ENCODE data around the gene RHOBTB1. TPM values are rescaled to one million over a fixed set of nuclear protein-coding genes. Genes with fewer than 3 reads are reported as not detected.

Gene RHOBTB1
- total RNA-seq, 1 donor from 2014 or later, result 17.2 TPM

- Mint-ChIP-seq H3K27ac (ENCODE audit: unreplicated experiment) (no peak overlapping the region), H3K36me3 (ENCODE audit: unreplicated experiment) (no peaks in the 10 kb centered on the region), H3K27me3 (ENCODE audit: unreplicated experiment) (no peaks in the 10 kb centered on the region), H3K4me3 (ENCODE audit: unreplicated experiment) (no peak overlapping the region), H3K9me3 (ENCODE audit: unreplicated experiment) (no peaks in the 10 kb centered on the region), H3K4me1 (ENCODE audit: unreplicated experiment) (no peaks in the 10 kb centered on the region)
- no peak for TF ChIP-seq CTCF (IDR thresholded peaks at IDR 0.05)
- DNase-seq (ENCODE audit: extremely low spot score, unreplicated experiment), result no peak
These were observed 81.5 kb downstream of the RHOBTB1 start for GRCh38 chr10:60862517-60862916.

GRCh38 chr10:60856405-60856804 is 87.6 kb downstream of the RHOBTB1 start:
- no peaks in the 10 kb centered on the region for H3K9me3 Mint-ChIP-seq (ENCODE audit: unreplicated experiment)
- no peak overlapping the region for H3K27ac Mint-ChIP-seq (ENCODE audit: unreplicated experiment)
- H3K27me3 Mint-ChIP-seq (ENCODE audit: unreplicated experiment), result no peaks in the 10 kb centered on the region
- H3K36me3 Mint-ChIP-seq (ENCODE audit: unreplicated experiment), result no peaks in the 10 kb centered on the region
- H3K4me1 Mint-ChIP-seq (ENCODE audit: unreplicated experiment), result peaks cover 4% of the 10 kb centered on the region
- DNase-seq (ENCODE audit: extremely low spot score, unreplicated experiment), result no peak
- TF ChIP-seq CTCF (IDR thresholded peaks at IDR 0.05), result no peak
- no peak overlapping the region for H3K4me3 Mint-ChIP-seq (ENCODE audit: unreplicated experiment)

GRCh38 chr10:60853637-60854036 is 90.3 kb downstream of the RHOBTB1 start:
- Mint-ChIP-seq H3K4me3 (ENCODE audit: unreplicated experiment) (no peak overlapping the region), H3K4me1 (ENCODE audit: unreplicated experiment) (peaks cover 4% of the 10 kb centered on the region), H3K27me3 (ENCODE audit: unreplicated experiment) (no peaks in the 10 kb centered on the region), H3K9me3 (ENCODE audit: unreplicated experiment) (peaks cover 6% of the 10 kb centered on the region), H3K27ac (ENCODE audit: unreplicated experiment) (no peak overlapping the region), H3K36me3 (ENCODE audit: unreplicated experiment) (no peaks in the 10 kb centered on the region)
- TF ChIP-seq CTCF (IDR thresholded peaks at IDR 0.05), result no peak
- DNase-seq (ENCODE audit: extremely low spot score, unreplicated experiment), result no peak

- H3K9me3 Mint-ChIP-seq (ENCODE audit: unreplicated experiment), result peaks cover 6% of the 10 kb centered on the region
- H3K36me3 Mint-ChIP-seq (ENCODE audit: unreplicated experiment), result no peaks in the 10 kb centered on the region
- DNase-seq (ENCODE audit: extremely low spot score, unreplicated experiment), result no peak
- H3K4me1 Mint-ChIP-seq (ENCODE audit: unreplicated experiment), result peaks cover 8% of the 10 kb centered on the region
- TF ChIP-seq CTCF (IDR thresholded peaks at IDR 0.05), result no peak
- no peak overlapping the region for H3K4me3 Mint-ChIP-seq (ENCODE audit: unreplicated experiment)
- H3K27ac Mint-ChIP-seq (ENCODE audit: unreplicated experiment), result no peak overlapping the region
- H3K27me3 Mint-ChIP-seq (ENCODE audit: unreplicated experiment), result no peaks in the 10 kb centered on the region
These were observed 90.9 kb downstream of the RHOBTB1 start for GRCh38 chr10:60853107-60853506.

- Mint-ChIP-seq H3K36me3 (ENCODE audit: unreplicated experiment) (no peaks in the 10 kb centered on the region), H3K4me1 (ENCODE audit: unreplicated experiment) (peaks cover 14% of the 10 kb centered on the region), H3K4me3 (ENCODE audit: unreplicated experiment) (no peak overlapping the region), H3K27ac (ENCODE audit: unreplicated experiment) (no peak overlapping the region), H3K27me3 (ENCODE audit: unreplicated experiment) (no peaks in the 10 kb centered on the region), H3K9me3 (ENCODE audit: unreplicated experiment) (peaks cover 6% of the 10 kb centered on the region)
- DNase-seq (ENCODE audit: extremely low spot score, unreplicated experiment), result no peak
- no peak for TF ChIP-seq CTCF (IDR thresholded peaks at IDR 0.05)
These were observed 94.2 kb downstream of the RHOBTB1 start for GRCh38 chr10:60849740-60850139.
